ENCODE results near the gene DCLK1.

DCLK1 gene

GRCh38 chr13:35898041-35898440 is 233.1 kb downstream of the DCLK1 start:
- DNase-seq (ENCODE audit: low read depth): no peak

DNA sequence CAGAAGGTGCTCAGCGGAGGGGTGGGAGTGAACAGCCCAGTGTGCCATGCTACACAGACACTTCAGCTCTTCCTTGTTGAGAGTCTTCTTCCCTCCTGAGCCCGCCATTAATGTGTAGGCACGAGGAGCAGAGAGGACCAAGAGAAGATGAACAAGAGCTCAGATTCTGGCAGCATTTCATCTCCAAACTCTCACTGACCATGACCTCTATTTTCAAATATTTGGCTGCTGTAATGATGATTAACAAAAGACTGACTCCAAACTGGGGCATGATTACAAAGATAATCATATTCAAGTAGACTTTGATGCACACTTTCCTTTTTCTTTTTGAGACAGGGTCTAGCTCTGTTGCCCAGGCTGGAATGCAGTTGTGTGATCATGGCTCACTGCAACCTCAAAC is 236.5 kb downstream of the DCLK1 start:
- DNase-seq (ENCODE audit: low read depth): no peak

DNA sequence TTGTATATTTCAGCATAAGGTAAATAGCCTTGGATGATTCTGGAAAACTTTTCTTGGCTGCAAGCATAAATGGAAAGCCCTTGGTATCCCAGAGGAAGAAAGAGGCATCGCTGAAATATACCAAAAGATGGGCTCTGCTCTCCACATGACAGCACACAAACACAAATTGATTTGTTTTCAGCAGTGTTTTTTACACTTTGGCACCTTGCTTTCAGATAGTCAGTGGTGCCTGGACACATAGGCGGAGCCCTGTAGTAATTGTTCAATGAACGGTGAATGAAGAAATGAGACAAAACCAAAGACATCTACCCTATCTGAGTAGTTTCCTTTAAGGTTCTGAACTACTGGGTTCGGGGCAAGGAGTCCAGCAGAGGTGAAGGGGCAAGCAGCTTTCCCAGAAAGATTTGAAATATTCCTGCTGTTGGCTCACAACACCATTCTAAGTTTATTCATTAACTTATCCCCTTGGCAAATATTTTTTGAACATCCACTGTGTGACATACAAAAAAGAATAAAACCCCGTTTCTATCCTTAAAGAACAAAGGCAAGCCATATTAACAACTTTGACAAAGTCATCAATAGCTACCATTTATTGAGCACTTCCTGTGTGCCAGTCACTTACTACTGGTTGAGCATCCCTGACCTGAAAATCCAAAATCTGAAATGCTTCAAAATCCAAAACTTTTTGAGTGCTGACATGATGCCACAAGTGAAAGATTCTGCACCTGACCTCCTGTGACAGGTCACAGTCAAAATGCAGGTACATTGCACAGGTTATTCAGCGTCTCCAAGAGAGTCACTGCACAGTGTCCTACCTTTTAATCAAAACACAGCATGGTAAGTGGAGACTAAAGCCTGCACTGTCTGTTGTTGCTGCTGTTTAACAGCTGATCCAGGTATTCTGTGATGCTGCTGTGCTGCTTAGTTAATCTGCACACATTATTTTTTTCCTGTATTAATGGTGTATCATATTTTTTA is 238.1 kb downstream of the DCLK1 start:
- DNase-seq (ENCODE audit: low read depth): no peak

DNA sequence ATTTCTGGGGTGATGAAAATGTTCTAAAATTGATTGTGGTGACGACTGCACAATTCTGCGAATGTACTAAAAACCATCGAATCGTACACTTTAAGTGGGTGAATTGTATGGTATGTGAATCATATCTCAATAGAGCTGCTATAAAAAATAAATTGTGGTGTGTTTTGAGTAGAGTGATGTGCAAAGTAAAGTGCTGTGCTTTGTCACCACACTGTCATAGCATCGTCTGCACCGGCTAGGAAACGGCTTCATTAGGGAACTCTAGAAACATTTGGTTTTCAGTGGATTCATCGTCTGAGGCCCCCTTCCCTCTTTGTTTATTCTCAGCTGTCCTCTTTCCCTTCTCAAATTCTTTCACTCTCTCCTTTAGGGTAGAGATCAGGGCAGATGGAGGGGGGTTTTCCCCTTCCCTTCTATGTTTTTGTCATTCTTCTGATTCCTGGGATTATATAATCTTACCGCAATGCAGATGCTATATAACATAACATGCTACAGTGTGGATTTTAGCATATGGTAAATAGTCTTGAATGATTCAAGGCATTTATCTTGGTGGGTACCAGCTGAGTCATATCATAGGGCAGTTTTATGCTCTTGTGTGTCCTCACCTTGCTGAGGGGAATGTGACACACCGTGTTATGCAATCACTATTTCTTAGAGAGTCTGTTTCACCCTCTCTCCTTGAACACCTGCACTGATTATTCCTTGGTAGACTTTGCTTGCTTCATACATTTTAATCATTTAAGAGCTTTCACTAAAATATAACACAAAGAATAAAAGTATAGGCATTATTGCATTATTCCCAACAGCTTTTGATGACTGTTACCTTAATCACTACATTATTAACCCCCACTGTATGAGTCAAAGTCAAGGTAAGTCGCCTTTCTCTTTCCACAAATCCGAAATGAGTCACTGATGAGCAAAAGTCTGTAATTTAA is 239.4 kb downstream of the DCLK1 start:
- no peak for DNase-seq (ENCODE audit: low read depth)

- no peak for DNase-seq (ENCODE audit: low read depth)
Observed at GRCh38 chr13:35889560-35889959, 241.6 kb downstream of the DCLK1 start.

DNA sequence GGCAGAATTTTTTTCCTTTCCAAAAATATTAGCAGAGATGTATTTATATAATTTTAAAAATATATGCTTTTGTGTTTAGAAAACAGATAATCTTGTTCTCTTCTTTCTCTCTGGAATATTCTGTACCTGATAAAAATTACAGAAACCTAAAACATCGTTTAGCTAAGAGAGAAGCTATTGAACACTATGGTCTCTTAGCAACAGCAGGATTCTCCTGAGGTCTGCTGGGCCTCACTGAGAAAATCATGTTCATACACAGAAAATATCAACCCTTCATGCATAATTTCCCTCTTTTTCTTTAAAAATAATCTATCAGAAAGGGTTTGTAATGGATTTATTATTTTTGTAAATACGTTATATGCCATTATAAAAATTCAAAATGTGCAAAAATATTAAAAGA is 242.2 kb downstream of the DCLK1 start:
- no peak for DNase-seq (ENCODE audit: low read depth)

DNA sequence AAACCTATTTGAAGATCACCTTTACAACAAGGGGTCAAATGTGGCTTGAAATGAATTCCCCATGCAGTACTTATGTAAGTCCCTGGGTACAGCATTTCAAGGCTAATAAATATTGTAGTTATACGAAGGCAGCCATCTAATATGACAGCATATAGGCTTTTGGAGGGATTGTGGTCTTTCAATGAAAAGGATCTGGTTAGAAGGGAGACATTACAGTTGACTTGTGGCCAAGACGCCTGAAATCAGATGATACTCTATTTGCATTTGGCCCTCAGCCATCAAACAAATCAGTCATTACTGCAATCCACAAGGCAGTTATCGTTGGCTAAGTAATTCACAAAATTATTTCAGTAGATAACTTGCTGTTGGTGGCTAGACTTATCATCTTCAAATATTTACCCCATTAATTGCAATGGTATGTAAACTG is 242.7 kb downstream of the DCLK1 start:
- no peak for DNase-seq (ENCODE audit: low read depth)

- DNase-seq (ENCODE audit: low read depth): no peak
Observed at GRCh38 chr13:35887115-35887666, 244.0 kb downstream of the DCLK1 start.

DNA sequence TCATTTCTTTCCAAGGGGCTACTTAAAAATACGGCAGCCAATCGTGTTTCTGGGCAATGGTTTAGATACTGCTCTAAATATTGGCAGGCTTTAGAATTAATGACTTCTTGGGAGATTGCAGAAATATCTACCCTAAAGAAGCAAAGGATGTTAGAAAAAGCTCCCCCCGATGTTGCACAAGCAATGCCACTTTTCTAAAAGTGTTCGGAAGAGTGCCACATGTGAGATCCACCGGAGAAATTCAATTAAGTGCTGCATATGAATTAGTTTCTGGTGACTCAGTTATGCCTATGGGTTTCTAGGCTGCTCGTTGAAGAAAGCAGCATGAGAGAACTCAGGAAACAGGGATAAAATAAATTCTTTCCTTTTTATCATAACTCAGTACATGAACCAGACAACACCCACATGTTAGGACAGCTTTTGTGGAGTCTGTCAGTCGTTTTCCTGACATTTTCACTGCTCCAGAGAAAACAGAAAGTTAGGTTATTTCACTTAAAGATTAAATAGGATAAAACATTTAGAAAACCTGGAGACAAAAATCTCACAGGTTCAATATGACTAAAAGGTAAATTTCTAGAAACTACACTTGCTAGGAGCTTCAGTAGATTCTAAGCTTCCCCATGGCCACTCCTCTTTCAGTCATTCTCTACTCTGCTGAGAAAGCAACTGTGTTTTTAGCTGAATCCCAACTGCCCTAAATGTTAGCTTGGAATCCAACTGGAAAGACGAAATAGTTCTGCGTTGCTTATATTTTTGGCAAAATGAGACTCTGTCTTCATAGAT is 244.7 kb downstream of the DCLK1 start:
- no peak for DNase-seq (ENCODE audit: low read depth)

DNA sequence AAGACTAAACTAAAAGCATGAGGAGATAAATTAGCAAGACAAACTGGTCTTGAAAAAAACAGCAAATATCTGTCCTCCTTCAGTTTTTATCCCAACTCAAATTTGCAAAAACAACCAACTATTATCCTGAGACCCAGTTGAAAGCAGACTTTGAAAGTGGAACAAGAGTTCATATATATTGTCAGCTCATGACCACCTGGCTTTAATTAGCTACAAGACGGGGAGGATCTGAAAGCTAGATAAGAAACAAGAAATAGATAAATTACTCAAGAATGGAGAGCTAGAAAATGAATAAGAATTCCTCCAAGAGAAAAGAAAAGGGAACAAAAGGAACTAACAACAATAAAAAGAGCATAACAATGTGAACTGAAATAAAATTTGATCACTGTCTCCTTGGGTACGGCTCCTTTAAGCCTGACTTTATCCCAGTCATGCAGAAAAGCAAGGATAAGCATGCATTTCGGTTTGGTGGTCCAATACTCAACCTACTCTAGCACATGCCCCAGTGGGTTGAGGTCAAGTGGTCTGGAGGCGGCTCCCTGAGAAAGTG is 246.9 kb downstream of the DCLK1 start:
- no peak for DNase-seq (ENCODE audit: low read depth)

- no peak for DNase-seq (ENCODE audit: low read depth)
Observed at GRCh38 chr13:35882722-35883497, 248.3 kb downstream of the DCLK1 start.

DNA sequence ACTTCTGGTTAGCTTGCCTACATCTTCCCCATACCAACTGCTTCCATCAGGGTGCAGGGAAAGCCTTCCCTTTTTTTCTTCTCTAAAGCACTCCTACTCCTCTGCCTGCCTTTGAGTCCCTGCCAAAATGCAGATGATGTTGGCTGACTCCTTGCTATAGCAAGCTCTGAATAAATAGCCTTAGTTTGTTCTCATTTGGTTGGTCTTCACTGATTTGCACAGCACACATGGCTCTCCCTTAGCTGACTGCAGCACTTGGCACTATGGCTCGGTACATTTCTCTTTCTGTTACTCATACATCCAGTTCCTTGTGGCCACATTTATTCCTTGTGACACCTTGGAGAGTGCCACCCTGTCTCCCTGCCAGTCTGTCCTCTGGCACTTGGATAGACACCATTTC is 249.8 kb downstream of the DCLK1 start:
- DNase-seq (ENCODE audit: low read depth): peak; percentile 39

DNA sequence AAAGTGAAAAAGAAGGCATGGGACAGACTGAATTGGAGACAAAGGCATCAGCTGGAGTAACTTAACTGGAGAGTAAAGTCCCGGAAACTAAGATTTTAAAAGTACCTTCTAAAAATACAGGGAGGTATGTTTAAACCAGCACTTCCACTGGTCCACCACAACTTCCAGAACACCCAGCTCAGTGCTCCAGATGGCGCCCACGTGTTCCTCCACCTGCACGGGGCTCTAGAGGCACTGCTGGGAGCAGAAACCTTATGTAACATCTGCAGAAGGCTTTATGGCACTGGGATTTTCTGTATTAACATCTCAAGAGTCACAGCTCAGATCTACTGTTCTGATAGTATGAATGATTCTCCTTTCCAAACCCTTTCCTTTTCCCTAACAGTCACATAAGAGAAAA is 252.1 kb downstream of the DCLK1 start:
- DNase-seq (ENCODE audit: low read depth): no peak

DNA sequence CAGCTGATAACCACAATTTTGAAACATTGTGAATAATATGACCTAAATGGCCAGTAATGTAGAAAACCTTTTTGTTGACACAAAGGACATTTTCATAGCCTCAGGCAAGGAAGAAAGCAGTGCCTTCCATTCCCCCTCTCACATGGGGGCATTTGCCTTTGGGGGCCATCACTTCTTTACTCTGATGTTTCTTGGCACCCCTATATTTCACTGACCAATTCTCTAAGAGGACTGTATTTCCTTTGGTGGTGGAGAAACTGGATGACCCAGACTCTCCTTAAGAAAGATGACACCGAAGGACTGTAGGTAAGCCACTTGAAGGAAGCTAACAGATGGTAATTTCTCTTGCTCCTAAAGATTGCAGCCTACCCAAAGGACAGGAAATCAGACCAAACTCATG is 254.6 kb downstream of the DCLK1 start:
- DNase-seq (ENCODE audit: low read depth): no peak

DNA sequence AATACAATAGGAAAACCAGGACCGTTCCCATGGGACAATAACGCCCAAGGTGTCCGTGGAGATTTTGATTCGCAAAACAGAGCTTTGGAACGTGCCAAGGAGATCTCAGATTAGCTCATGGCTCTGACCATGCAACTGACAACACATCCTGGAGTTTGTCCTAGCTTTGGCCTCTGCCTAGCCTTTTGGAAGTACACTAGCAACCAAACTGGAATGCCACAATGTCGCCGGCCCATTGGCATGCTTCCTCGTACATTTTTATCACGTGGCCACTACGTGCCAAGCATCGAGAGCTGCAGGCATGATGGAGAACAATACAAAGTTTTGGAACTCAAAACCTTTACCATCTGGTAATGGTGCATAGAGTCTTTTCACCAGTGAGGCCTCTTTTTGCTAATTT is 256.5 kb downstream of the DCLK1 start:
- DNase-seq (ENCODE audit: low read depth): no peak

DNA sequence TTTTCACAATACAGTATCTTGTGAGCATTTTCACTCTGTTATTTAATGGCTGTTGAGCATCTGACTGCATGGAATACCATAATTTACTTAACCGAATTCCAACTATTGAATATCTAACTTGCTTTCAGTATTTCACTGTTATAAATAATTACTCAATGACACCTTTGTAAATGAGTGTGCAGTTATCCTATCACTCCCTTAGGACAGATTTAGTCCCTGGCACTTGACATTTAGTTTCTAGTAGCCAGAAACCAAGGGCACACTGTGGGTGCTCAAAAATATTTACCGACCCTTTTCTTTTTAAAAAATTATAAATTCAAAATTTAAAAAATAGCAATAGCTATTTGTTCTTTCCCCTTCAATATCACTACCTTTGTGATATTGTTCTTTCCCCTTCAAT is 258.8 kb downstream of the DCLK1 start:
- no peak for DNase-seq (ENCODE audit: low read depth)

DNA sequence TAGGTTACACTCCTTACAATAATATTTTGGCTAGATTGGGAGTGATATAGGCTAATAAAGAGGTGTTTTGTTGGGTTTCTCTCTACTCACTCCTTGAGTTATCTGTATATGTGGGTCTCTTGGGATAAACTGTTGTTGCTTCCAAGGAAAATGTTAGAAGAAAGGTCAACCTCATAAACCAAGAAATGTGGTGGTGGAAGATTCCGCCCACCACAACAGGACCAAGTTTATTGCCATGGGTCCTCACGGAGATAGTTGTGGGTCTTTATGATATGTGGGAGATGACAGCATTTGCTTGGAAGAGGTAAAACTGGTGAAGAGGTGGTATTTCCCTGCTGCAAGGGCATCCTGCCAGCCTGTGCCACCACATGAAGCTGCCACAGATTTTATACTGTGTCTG is 259.6 kb downstream of the DCLK1 start:
- DNase-seq (ENCODE audit: low read depth): no peak

GRCh38 chr13:35866801-35867200 is 264.4 kb downstream of the DCLK1 start:
- DNase-seq (ENCODE audit: low read depth): no peak

DNA sequence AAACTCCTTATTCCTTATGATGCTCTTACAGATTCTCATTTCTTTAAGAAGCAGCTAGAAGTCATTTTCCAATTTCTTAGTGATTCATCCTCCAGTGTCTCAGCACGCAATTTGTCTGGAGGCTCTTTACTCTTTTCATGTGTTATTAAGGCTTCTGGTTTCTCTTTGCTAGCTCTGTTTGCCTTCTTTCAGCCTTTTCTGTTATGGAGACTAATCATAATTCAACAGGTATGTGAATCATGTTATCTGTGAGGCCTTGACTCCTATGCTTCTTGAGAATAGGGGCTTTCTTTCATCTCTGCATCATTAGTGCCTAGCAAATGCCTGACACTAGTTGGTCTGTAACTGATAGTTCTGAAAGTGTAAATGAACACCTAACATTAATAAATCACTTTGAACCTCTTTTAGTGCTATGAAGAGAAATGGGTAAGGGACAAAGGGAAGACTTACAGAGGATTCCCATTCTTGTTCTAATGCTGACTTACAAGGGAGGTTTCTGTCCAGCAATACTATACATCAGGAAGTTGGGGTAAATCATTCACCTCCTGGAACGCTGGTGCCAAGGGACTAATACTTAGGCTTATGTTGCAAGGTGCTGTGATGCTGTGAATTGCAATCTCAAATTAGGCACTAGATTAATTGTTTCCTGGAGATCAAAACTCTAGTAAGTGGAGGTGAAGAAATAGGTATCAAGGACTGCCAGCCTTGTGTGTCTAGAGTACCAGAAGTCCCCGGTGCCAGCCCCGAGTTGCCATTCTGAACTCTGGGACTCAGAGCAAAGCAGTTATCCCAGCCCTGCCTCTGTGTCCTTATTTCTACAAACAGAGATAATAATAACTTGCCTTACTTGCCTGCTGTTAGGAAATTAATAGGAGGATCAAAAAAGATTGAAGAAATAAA is 265.6 kb downstream of the DCLK1 start:
- DNase-seq (ENCODE audit: low read depth): no peak

DNA sequence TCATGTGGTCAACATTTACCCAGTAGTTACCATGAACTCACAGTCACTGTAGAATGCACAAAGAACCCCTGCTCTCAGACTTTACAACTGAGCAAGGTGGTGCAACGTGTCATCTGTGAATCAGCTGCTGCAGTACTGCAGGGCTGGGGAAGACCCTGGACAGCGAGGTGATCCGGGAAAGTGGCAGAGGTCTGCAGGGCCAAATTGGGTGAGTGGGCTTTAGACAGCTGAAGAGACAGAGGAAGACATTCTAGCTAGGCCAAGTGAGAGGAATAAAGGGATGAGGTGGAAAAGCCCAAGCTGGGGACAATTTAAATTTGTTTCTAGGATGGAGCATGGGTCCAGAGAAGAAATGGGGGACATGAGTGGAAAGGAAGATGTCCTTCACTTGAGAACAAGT is 270.5 kb downstream of the DCLK1 start:
- DNase-seq (ENCODE audit: low read depth): no peak

Measured in fibroblast of gingiva (primary cell).